HG02981 (cell line): Measurements from ENCODE around the gene PLTP.

Source experiments
- ATAC-seq: cut with Tn5 transposase; IDR thresholded peaks from one replicate; pipeline ENCODE4 v1.9.1; 2021; ENCODE audit warnings: mild to moderate bottlenecking, moderate library complexity; ENCODE audit not compliant: unreplicated experiment

PLTP gene

GRCh38 chr20:45850926-45851325 is 61.0 kb downstream of the PLTP start:
- no peak for ATAC-seq

GRCh38 chr20:45850238-45850637 is 61.7 kb downstream of the PLTP start:
- ATAC-seq: no peak

- no peak for ATAC-seq
Measured at GRCh38 chr20:45848969-45849582, 62.9 kb downstream of the PLTP start.
